ENCODE measurements around the gene MT1B. TPM values are rescaled to one million over a fixed set of nuclear protein-coding genes. Genes with fewer than 3 reads are reported as not detected.

MT1B gene
- total and polyA plus RNA-seq, 8 donors: 5.8 TPM; not detected in 7

GRCh38 chr16:56645838-56646237 lies 5.8 kb upstream of the MT1B start:
- H3K4me3 ChIP-seq: no peak overlapping the region
- H3K36me3 ChIP-seq: no peaks in the 10 kb centered on the region
- TF ChIP-seq, protein P1, sequence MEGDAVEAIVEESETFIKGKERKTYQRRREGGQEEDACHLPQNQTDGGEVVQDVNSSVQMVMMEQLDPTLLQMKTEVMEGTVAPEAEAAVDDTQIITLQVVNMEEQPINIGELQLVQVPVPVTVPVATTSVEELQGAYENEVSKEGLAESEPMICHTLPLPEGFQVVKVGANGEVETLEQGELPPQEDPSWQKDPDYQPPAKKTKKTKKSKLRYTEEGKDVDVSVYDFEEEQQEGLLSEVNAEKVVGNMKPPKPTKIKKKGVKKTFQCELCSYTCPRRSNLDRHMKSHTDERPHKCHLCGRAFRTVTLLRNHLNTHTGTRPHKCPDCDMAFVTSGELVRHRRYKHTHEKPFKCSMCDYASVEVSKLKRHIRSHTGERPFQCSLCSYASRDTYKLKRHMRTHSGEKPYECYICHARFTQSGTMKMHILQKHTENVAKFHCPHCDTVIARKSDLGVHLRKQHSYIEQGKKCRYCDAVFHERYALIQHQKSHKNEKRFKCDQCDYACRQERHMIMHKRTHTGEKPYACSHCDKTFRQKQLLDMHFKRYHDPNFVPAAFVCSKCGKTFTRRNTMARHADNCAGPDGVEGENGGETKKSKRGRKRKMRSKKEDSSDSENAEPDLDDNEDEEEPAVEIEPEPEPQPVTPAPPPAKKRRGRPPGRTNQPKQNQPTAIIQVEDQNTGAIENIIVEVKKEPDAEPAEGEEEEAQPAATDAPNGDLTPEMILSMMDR (IDR thresholded peaks at IDR 0.05): no peak
- TF ChIP-seq EP300 (IDR thresholded peaks at IDR 0.05) (no peak), POLR2A (IDR thresholded peaks at IDR 0.05) (no peak), POLR2AphosphoS5 (IDR thresholded peaks at IDR 0.05) (no peak)
- no peak overlapping the region for H3K27ac ChIP-seq
- H3K9me3 ChIP-seq: no peaks in the 10 kb centered on the region
- DNase-seq: no peak
- H3K4me1 ChIP-seq: peaks cover 11 to 41% (median 21%) of the 10 kb centered on the region in 4 donors
- H3K27me3 ChIP-seq: peaks cover 0 to 74% (median 10%) of the 10 kb centered on the region in 3 donors
- intact Hi-C loops (cut with DNase I; ENCODE audit: low total_unique reads): no loop called here
- WGBS, 5 donors: 0 to 40% (median 0%) methylated on average over 1 of the region's 1 CpG

DNA sequence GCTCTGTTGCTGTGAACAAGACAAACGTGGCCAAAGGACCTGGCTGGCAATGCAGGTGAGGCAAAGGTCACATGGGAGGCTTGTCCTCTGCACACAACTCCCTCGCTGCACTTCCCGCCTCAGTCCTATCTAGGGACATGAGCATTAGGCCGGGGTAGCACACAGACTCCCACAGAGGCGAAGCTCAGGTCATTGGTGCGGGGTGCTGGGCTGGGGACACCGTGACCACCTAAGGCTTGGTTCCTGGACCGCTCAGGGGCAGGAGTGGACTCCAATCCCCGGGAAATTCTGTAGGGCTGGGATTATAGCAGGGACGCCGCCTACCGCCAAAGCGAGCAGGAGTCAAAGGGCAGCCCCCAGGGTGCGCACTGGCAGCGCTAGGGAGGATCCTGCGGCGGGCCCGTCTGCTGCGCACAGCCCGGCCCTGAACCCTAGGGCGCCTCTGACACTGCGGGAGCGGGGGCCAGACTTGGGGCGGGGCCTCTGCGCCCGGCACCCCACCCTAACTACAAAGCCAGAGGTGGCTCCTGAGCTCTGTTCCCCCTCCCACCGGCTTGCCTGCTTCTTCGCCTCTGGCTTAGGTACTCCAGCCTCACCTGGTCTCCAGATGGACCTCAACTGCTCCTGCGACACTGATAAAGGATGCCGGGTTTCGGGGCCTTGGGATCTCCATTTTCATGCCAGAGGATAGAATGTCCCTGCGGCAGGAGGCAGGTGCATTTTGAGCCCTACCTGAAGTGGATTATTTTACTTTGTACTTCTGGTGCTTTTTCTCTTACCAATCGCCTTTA lies 3.9 kb upstream of the MT1B start:
- Histone ChIP-seq H3K27me3 (peaks cover 0 to 66% (median 10%) of the 10 kb centered on the region in 3 donors), H3K27ac (no peak overlapping the region), H3K4me3 (no peak overlapping the region), H3K4me1 (peaks cover 11 to 37% (median 19%) of the 10 kb centered on the region in 4 donors), H3K36me3 (no peaks in the 10 kb centered on the region), H3K9me3 (no peaks in the 10 kb centered on the region)
- TF ChIP-seq POLR2AphosphoS5 (IDR thresholded peaks at IDR 0.05) (no peak), POLR2A (IDR thresholded peaks at IDR 0.05) (no peak), EP300 (IDR thresholded peaks at IDR 0.05) (no peak)
- TF ChIP-seq, protein P1 (IDR thresholded peaks at IDR 0.05): no peak
- WGBS, 5 donors: 38 to 60% (median 53%) methylated on average over 28 to 33 of the region's 33 CpGs
- intact Hi-C loops (cut with DNase I; ENCODE audit: low total_unique reads): no loop called here
- peak in 1 of 2 donors; percentile 51 for DNase-seq

DNA sequence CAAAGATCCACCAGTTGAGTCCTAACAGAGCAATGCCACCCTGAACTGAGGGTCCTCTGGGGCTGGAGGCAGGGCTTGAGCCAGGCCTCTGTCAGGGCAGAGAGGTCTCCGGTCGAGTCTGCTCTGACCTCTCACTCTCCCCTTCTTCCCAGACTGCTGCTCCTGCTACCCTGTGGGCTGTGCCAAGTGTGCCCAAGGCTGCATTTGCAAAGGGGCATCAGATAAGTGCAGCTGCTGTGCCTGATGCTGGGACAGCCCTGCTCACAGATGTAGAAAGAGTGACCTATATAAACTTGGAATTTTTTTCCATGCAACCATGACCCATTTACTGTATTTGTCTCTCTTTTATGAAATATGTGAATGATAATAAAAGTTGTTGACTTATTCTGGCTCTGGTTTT lies 2.4 kb upstream of the MT1B start:
- 69 to 97% (median 83%) methylated on average over 2 of the region's 2 CpGs for WGBS, 5 donors
- intact Hi-C loops (cut with DNase I; ENCODE audit: low total_unique reads): no loop called here
- Histone ChIP-seq H3K9me3 (no peaks in the 10 kb centered on the region), H3K4me3 (no peak overlapping the region), H3K27ac (no peak overlapping the region), H3K4me1 (peaks cover 0 to 23% (median 4%) of the 10 kb centered on the region in 4 donors), H3K27me3 (peaks cover 0 to 52% (median 9%) of the 10 kb centered on the region in 3 donors), H3K36me3 (no peaks in the 10 kb centered on the region)
- TF ChIP-seq POLR2AphosphoS5 (IDR thresholded peaks at IDR 0.05): no peak
- TF ChIP-seq POLR2A (IDR thresholded peaks at IDR 0.05): no peak
- TF ChIP-seq, protein P1 (IDR thresholded peaks at IDR 0.05): no peak
- no peak for TF ChIP-seq EP300 (IDR thresholded peaks at IDR 0.05)
- no peak for DNase-seq

- no peaks in the 10 kb centered on the region for H3K9me3 ChIP-seq
- WGBS, 5 donors: 51 to 75% (median 57%) methylated on average over 3 of the region's 3 CpGs
- no peak overlapping the region for H3K27ac ChIP-seq
- H3K36me3 ChIP-seq: no peaks in the 10 kb centered on the region
- peaks cover 0 to 22% (median 3%) of the 10 kb centered on the region in 4 donors for H3K4me1 ChIP-seq
- TF ChIP-seq POLR2AphosphoS5 (IDR thresholded peaks at IDR 0.05) (peak in 1 of 3 donors; percentile 50), EP300 (IDR thresholded peaks at IDR 0.05) (no peak)
- DNase-seq: peak in 1 of 2 donors; percentile 75
- intact Hi-C loops (cut with DNase I; ENCODE audit: low total_unique reads): no loop called here
- peaks cover 0 to 47% (median 5%) of the 10 kb centered on the region in 3 donors for H3K27me3 ChIP-seq
- no peak overlapping the region for H3K4me3 ChIP-seq
Measured at GRCh38 chr16:56649820-56650219, 1.9 kb upstream of the MT1B start.

- Histone ChIP-seq H3K27ac (no peak overlapping the region), H3K36me3 (no peaks in the 10 kb centered on the region), H3K4me1 (peaks cover 0 to 26% (median 8%) of the 10 kb centered on the region in 4 donors), H3K4me3 (no peak overlapping the region), H3K9me3 (no peaks in the 10 kb centered on the region), H3K27me3 (peaks cover 0 to 24% (median 5%) of the 10 kb centered on the region in 3 donors)
- WGBS, 5 donors: 15 to 73% (median 46%) methylated on average over 1 of the region's 1 CpG
- intact Hi-C loops (cut with DNase I; ENCODE audit: low total_unique reads): no loop called here
- TF ChIP-seq POLR2AphosphoS5 (IDR thresholded peaks at IDR 0.05) (no peak), POLR2A (IDR thresholded peaks at IDR 0.05) (no peak)
- TF ChIP-seq, protein P1 (IDR thresholded peaks at IDR 0.05): no peak
- no peak for DNase-seq
Measured at GRCh38 chr16:56652600-56652999, 914 bp downstream of the MT1B start.
